ENCODE data around the gene ENPP1.

ENPP1 gene

DNA sequence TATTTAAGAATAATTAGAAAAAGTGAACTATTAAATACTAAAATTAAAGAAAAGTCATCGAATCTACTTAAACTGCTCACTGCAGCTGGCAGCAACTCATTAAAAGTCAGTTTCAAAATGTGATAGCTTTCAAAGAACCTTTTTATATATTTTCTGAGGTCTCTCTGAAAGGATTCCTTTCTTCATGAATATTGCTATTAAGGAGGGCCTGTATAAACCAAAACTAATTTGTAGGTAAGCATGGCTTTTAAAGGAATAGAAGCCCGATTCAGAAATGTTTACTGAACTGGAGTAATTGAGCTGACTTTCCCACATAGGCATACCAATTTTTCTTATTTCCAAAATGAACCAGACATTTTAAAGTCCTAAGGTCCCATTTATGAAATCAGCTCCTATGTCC is 41.2 kb upstream of the ENPP1 start:
- Histone ChIP-seq H3K27me3 (peaks cover 0 to 3% (median 0%) of the 10 kb centered on the region in 11 experiments; a peak in 1 of 22 replicates), H3K9ac (no peak overlapping the region), H3K9me3 (replicated peaks in 1 of 11) (no peaks in the 10 kb centered on the region), H4K20me1 (no peaks in the 10 kb centered on the region), H3K36me3 (no peaks in the 10 kb centered on the region), H3K4me3 (no peak overlapping the region), H3K4me2 (no peak overlapping the region), H3K4me1 (no peaks in the 10 kb centered on the region), H3K27ac (no peak overlapping the region)
- TF ChIP-seq Cebpa-rat (IDR thresholded peaks at IDR 0.05): no peak

DNA sequence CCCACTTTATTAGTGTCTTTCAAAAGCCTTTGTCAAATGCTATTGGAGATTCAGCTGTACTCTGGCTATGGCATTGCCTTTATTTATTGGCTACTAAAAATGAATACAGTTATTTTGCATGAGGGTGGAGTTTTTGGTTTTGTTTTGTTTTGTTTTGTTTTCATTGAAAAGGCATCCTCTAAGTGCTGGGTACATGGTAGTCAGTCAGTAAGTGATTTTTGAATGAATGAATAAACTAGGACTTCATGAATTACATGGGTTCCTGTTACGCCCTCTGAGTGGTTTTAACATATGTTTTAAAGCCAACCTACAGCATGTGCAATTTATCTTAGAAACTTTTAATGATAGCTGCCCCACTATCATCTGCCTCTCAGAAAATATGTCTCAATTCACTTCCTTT is 38.9 kb upstream of the ENPP1 start:
- no peaks in the 10 kb centered on the region for H4K20me1 ChIP-seq
- H3K4me1 ChIP-seq: no peaks in the 10 kb centered on the region
- no peak overlapping the region for H3K4me2 ChIP-seq
- H3K27ac ChIP-seq: no peak overlapping the region
- no peak overlapping the region for H3K9ac ChIP-seq
- no peak for TF ChIP-seq Cebpa-rat (IDR thresholded peaks at IDR 0.05)
- H3K4me3 ChIP-seq: no peak overlapping the region
- no peaks in the 10 kb centered on the region for H3K9me3 ChIP-seq (replicated peaks in 1 of 11)
- peaks cover 0 to 17% (median 0%) of the 10 kb centered on the region in 11 experiments; a peak in 1 of 22 replicates for H3K27me3 ChIP-seq
- no peaks in the 10 kb centered on the region for H3K36me3 ChIP-seq

DNA sequence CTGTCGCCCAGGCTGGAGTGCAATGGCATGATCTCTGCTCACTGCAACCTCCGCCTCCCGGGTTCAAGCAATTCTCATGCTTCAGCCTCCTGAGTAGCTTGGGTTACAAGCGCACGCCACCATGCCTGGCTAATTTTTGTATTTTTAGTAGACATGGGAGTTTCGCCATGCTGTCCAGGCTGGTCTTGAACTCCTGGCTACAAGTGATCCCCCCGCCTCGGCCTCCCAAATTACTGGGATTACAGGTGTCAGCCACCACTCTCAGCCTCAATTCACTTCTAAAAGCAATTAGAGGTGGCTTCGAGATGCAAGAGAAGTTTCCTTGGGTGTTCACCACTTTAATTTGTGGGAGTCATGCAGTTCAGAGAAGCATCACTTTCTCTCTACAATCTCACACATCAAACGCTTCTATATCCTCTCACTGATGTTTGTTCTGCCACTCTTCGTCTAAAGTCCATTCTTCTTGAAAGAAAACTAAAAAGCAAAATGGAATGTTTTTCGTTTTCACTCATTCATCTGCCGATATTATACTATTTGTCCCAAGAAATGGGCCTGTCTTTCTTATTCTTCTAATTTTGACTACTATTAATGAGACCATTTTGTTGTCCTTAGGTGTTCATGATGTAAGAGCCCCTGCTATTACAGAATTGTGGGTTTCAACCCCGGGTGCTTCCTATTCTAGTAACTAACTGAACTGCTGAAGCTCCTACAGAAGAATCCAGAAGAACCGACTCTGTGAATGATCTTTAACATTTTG is 38.3 kb upstream of the ENPP1 start:
- H3K9me3 ChIP-seq (replicated peaks in 1 of 11): no peaks in the 10 kb centered on the region
- peaks cover 0 to 17% (median 0%) of the 10 kb centered on the region in 11 experiments; a peak in 1 of 22 replicates for H3K27me3 ChIP-seq
- H3K27ac ChIP-seq: no peak overlapping the region
- no peaks in the 10 kb centered on the region for H3K4me1 ChIP-seq
- H3K36me3 ChIP-seq: no peaks in the 10 kb centered on the region
- H3K4me3 ChIP-seq: no peak overlapping the region
- H3K9ac ChIP-seq: no peak overlapping the region
- TF ChIP-seq Cebpa-rat (IDR thresholded peaks at IDR 0.05): no peak
- H3K4me2 ChIP-seq: no peak overlapping the region
- H4K20me1 ChIP-seq: no peaks in the 10 kb centered on the region

DNA sequence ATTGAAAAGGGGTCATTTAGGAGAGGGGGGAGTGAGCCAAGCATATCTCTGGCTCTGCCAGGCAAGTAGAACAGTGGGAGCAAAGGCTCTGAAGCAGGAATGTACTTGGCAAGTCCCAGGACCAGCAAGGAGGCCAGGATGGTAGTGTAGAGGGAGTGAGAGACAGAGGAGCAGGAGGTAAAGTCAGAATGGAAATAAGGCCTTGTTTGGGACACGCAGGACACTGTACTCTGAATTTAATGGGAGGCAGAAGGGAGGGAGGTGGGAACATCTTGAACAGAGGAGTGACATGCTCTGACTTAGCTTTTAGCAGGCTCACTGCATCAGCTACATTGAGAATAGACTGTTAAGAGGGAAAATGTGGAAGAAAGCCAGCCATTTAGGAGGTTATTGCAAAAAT is 37.0 kb upstream of the ENPP1 start:
- Histone ChIP-seq H3K9me3 (replicated peaks in 1 of 11) (no peaks in the 10 kb centered on the region), H4K20me1 (no peaks in the 10 kb centered on the region), H3K4me2 (no peak overlapping the region), H3K9ac (no peak overlapping the region), H3K4me1 (0 out of 20 replicates have a peak, but pooled peaks cover 0 to under 1% (median 0%) of the 10 kb centered on the region in 10 experiments), H3K27me3 (peaks cover 0 to 17% (median 0%) of the 10 kb centered on the region in 11 experiments; a peak in 1 of 22 replicates), H3K27ac (no peak overlapping the region), H3K4me3 (no peak overlapping the region), H3K36me3 (no peaks in the 10 kb centered on the region)
- no peak for TF ChIP-seq Cebpa-rat (IDR thresholded peaks at IDR 0.05)

DNA sequence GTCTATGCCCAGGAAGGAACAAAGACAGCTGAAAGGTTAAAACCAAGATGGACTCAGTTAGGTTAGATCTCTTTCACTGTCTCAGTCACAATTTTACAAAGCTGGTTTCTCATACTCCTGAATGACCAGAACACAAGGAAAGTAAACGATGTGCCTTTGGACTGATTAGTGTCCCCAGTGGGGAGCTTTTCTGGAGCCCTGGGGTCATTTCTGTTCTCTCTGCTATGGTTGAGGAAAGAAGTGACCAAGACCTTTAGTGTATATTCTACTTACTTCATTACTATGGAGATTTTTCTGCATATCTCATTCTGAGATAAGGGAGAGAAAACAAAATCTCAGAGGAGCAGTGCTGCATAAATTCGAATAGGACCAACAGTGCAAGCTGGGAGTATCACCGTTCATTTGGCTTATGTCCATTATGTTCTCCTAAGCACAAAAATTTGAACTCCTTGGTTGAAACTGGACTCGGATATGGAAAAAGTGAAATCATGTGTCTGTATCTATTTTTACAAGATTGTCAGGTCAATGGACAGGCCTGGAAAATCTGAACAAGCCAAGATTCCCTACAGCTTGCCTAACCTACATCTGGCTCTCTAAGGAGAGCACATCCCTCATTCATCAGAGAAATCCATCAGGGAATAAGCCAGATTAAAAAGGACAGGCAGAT is 34.4 kb upstream of the ENPP1 start:
- H3K4me3 ChIP-seq: no peak overlapping the region
- H4K20me1 ChIP-seq: no peaks in the 10 kb centered on the region
- no peak for TF ChIP-seq Cebpa-rat (IDR thresholded peaks at IDR 0.05)
- no peaks in the 10 kb centered on the region for H3K36me3 ChIP-seq
- H3K27me3 ChIP-seq: peaks cover 0 to 24% (median 0%) of the 10 kb centered on the region in 11 experiments; a peak in 3 of 22 replicates
- H3K4me2 ChIP-seq: no peak overlapping the region
- H3K27ac ChIP-seq: no peak overlapping the region
- no peaks in the 10 kb centered on the region for H3K9me3 ChIP-seq (replicated peaks in 1 of 11)
- no peak overlapping the region for H3K9ac ChIP-seq
- H3K4me1 ChIP-seq: 0 out of 20 replicates have a peak, but pooled peaks cover 0 to 4% (median 0%) of the 10 kb centered on the region in 10 experiments

DNA sequence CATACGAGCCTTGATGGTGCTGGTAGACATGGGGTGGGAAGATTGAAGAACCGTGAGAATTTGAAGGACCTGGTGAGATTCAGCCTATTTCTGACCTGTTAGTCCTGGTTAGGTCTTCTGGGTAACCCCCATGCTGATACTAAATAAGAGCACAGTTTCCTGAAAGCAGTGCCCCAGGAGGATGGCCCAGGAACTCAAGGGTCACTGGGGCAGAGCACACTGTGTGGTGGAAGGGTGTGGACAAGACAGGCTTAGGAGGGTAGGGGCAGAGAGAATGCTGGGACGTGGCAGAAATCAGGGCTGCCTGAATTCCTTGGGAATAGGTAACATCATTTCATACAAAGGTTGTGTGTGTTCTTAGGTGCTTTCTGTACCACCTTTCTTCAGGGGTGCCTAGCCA is 31.9 kb upstream of the ENPP1 start:
- Histone ChIP-seq H3K36me3 (no peaks in the 10 kb centered on the region), H3K4me2 (peak overlapping the region in 1 of 11 experiments; percentile 11; a peak in 1 of 22 replicates), H3K9ac (no peak overlapping the region), H3K4me1 (0 out of 20 replicates have a peak, but pooled peaks cover 0 to 4% (median 0%) of the 10 kb centered on the region in 10 experiments), H3K4me3 (no peak overlapping the region), H3K27me3 (peaks cover 0 to 28% (median 0%) of the 10 kb centered on the region in 11 experiments; a peak in 5 of 22 replicates), H4K20me1 (no peaks in the 10 kb centered on the region), H3K9me3 (replicated peaks in 1 of 11) (peaks cover 0 to 4% (median 0%) of the 10 kb centered on the region in 11 experiments; a peak in 3 of 22 replicates), H3K27ac (no peak overlapping the region)
- no peak for TF ChIP-seq Cebpa-rat (IDR thresholded peaks at IDR 0.05)

DNA sequence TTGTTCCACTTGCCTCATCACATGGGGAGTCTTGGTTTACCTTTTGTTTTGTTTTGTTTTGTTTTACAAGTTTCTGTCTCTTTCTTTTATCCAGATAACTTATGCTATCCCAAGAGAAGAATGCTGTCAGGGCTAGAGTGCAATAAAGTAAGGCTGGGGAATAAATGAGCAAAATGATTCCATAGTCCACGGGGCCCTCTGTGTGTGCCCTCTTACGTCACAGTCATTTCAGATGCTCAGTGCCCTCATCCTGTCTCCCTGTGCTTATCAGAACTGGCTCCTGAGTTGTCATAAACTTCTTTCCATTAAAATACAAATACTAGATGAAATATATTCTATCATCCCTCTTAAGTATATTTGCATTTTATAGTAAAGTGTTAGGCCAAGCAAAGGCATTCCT is 30.8 kb upstream of the ENPP1 start:
- Histone ChIP-seq H3K27ac (no peak overlapping the region), H3K4me2 (no peak overlapping the region), H3K36me3 (no peaks in the 10 kb centered on the region), H3K9ac (no peak overlapping the region), H3K9me3 (replicated peaks in 1 of 11) (peaks cover 0 to 6% (median 0%) of the 10 kb centered on the region in 11 experiments; a peak in 3 of 22 replicates), H4K20me1 (no peaks in the 10 kb centered on the region; a peak in 1 of 22 replicates), H3K4me3 (no peak overlapping the region), H3K4me1 (0 out of 20 replicates have a peak, but pooled peaks cover 0 to 4% (median 0%) of the 10 kb centered on the region in 10 experiments), H3K27me3 (peaks cover 0 to 37% (median 0%) of the 10 kb centered on the region in 11 experiments; a peak in 5 of 22 replicates)
- no peak for TF ChIP-seq Cebpa-rat (IDR thresholded peaks at IDR 0.05)

DNA sequence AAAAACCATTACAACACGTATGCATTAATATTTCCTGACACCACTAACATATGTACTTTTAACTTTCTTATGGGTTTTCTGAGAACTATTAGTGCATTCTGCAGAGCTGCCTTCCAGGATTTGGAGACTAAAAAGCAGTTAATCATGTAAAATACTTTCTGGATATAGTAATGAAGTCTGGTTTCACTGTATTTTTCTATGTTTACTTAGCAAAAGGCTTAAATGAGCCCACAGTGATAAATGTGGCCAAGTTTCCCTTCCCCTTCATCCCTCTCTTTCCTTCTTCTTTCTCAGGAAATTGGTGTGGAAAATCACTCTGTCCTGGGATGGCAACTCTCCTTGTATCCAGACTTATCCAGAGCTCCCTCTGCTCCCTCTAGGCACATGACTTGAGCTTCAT is 29.7 kb upstream of the ENPP1 start:
- H3K36me3 ChIP-seq: no peaks in the 10 kb centered on the region
- no peak for TF ChIP-seq Cebpa-rat (IDR thresholded peaks at IDR 0.05)
- H3K9ac ChIP-seq: no peak overlapping the region
- no peaks in the 10 kb centered on the region; a peak in 1 of 22 replicates for H4K20me1 ChIP-seq
- no peak overlapping the region for H3K4me2 ChIP-seq
- peaks cover 0 to 41% (median 0%) of the 10 kb centered on the region in 11 experiments; a peak in 6 of 22 replicates for H3K27me3 ChIP-seq
- no peak overlapping the region for H3K4me3 ChIP-seq
- peaks cover 0 to 12% (median 0%) of the 10 kb centered on the region in 11 experiments; a peak in 5 of 22 replicates for H3K9me3 ChIP-seq (replicated peaks in 1 of 11)
- H3K4me1 ChIP-seq: 0 out of 20 replicates have a peak, but pooled peaks cover 0 to 4% (median 0%) of the 10 kb centered on the region in 10 experiments
- no peak overlapping the region for H3K27ac ChIP-seq

DNA sequence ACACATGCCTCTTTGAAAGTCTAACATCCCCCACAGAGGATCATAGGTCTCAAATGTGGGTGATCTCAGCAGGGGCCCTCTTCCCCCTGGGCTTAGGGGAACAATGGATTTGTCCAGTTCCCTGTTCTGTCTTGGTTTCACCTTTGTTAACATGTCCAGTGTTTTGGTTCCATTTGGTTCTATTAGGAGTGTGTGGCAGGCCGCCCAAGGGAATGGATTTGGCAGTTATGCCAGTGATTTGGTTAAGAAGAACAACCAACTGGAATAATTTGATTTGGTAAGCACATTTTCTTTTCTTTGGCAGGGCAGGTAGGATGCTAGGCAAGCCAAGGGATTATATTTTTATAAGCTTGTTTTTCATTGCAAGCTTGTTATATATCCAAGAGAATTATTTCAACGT is 28.5 kb upstream of the ENPP1 start:
- TF ChIP-seq Cebpa-rat (IDR thresholded peaks at IDR 0.05): no peak
- Histone ChIP-seq H3K4me2 (no peak overlapping the region), H3K9ac (no peak overlapping the region), H3K9me3 (replicated peaks in 1 of 11) (peaks cover 0 to 23% (median 0%) of the 10 kb centered on the region in 11 experiments; a peak in 7 of 22 replicates), H3K27me3 (peaks cover 0 to 46% (median 0%) of the 10 kb centered on the region in 11 experiments; a peak in 8 of 22 replicates), H3K27ac (no peak overlapping the region), H3K36me3 (no peaks in the 10 kb centered on the region), H4K20me1 (no peaks in the 10 kb centered on the region; a peak in 1 of 22 replicates), H3K4me3 (no peak overlapping the region), H3K4me1 (0 out of 20 replicates have a peak, but pooled peaks cover 0 to 4% (median 0%) of the 10 kb centered on the region in 10 experiments)

Data from BLaER1 treated with 17β-estradiol and CSF1 and Interleukin-3, amounts not matched to agents 10 nM and 100 nM (cell line).